A673 (cell line): ENCODE results near the gene LFNG. TPM values are rescaled to one million over a fixed set of nuclear protein-coding genes. Genes with fewer than 3 reads are reported as not detected.

ENCODE experiments used
- BruUV-seq: library from RNA; stranded (reverse); fragments of 400-500 nt; replicated peaks from 2 replicates; lab custom pipeline; 2021; lab: Mats Ljungman, UMichigan
- CTCF ChIA-PET: fragments of 300-600 bp; sonication (Branson Sonifier 250); formaldehyde crosslinking; loops from one replicate; lab custom pipeline; 2022; ENCODE audit warnings: antibody characterized with exemption; lab: Charles Lee
- POLR2A ChIA-PET: fragments of 300-600 bp; sonication (Branson Sonifier 250); formaldehyde crosslinking; loops from one replicate; lab custom pipeline; 2022; ENCODE audit warnings: antibody characterized with exemption; ENCODE audit not compliant: low non-redundant PET; lab: Charles Lee
- DNase-seq: peaks from one replicate; pipeline ENCODE4 v3.0.0-alpha.2; 2015; ENCODE audit warnings: low spot score
- H3K27ac ChIP-seq: fragments of 200-600 bp; sonication (generic); 2 replicates; pipeline ENCODE4 v1.5.1; 2016; ENCODE audit warnings: mixed run types, low read depth, mild to moderate bottlenecking, mixed read lengths, antibody characterized with exemption, low read length; ENCODE audit not compliant: poor library complexity, severe bottlenecking
- H3K27me3 ChIP-seq: fragments of 200-600 bp; sonication (generic); replicated peaks from 2 replicates; pipeline ENCODE4 v1.6.1; 2017; ENCODE audit warnings: mixed run types, low read depth, mild to moderate bottlenecking, mixed read lengths, antibody characterized with exemption, low read length; ENCODE audit not compliant: insufficient read depth, poor library complexity
- H3K36me3 ChIP-seq: fragments of 200-600 bp; sonication (generic); 2 replicates; pipeline ENCODE4 v1.6.1; 2016; ENCODE audit warnings: mixed run types, mild to moderate bottlenecking, mixed read lengths, antibody characterized with exemption, low read length; ENCODE audit not compliant: insufficient read depth, poor library complexity, severe bottlenecking
- H3K4me1 ChIP-seq: fragments of 200-600 bp; sonication (generic); 2 replicates; pipeline ENCODE4 v1.6.1; 2017; ENCODE audit warnings: mixed run types, mild to moderate bottlenecking, mixed read lengths, antibody characterized with exemption, low read length; ENCODE audit not compliant: insufficient read depth, poor library complexity, severe bottlenecking
- H3K4me3 ChIP-seq: fragments of 200-600 bp; sonication (generic); 2 replicates; pipeline ENCODE4 v1.5.1; 2016; ENCODE audit warnings: low read depth, mixed run types, mild to moderate bottlenecking, mixed read lengths, low read length; ENCODE audit not compliant: poor library complexity, severe bottlenecking
- H3K9me3 ChIP-seq: fragments of 200-600 bp; sonication (generic); 2 replicates; pipeline ENCODE4 v1.6.1; 2016; ENCODE audit warnings: mixed run types, low read depth, mild to moderate bottlenecking, mixed read lengths, antibody characterized with exemption, low read length; ENCODE audit not compliant: poor library complexity, severe bottlenecking
- EZH2 ChIP-seq: fragments of 200-600 bp; sonication (generic); IDR thresholded peaks from 2 replicates; pipeline ENCODE4 v1.6.1; 2017; ENCODE audit warnings: borderline replicate concordance, low read depth, mild to moderate bottlenecking, mixed read lengths, antibody characterized with exemption, low read length; ENCODE audit not compliant: poor library complexity, severe bottlenecking
- intact Hi-C: fragments of 100-400 bp; cut with micrococcal nuclease; formaldehyde crosslinking; loops from one replicate; pipeline ENCODE4 v1.10.0; 2022; ENCODE audit not compliant: unreplicated experiment
- total RNA-seq: library from RNA; stranded (reverse); gene quantifications from 2 replicates; pipeline ENCODE4 v1.2.3, GENCODE V29; 2021
- TF ChIP-seq, protein P1 (sequence below): fragments of 300-800, 200-600 bp; sonication (generic); conservative IDR thresholded peaks from 2 replicates; pipeline ENCODE4 v1.5.1; 2017; ENCODE audit warnings: low read depth, mild to moderate bottlenecking, antibody characterized with exemption, low read length, moderate library complexity, mixed read lengths

The LFNG gene
- total RNA-seq, 1 experiment from 2014 or later = 11.7 TPM

DNA sequence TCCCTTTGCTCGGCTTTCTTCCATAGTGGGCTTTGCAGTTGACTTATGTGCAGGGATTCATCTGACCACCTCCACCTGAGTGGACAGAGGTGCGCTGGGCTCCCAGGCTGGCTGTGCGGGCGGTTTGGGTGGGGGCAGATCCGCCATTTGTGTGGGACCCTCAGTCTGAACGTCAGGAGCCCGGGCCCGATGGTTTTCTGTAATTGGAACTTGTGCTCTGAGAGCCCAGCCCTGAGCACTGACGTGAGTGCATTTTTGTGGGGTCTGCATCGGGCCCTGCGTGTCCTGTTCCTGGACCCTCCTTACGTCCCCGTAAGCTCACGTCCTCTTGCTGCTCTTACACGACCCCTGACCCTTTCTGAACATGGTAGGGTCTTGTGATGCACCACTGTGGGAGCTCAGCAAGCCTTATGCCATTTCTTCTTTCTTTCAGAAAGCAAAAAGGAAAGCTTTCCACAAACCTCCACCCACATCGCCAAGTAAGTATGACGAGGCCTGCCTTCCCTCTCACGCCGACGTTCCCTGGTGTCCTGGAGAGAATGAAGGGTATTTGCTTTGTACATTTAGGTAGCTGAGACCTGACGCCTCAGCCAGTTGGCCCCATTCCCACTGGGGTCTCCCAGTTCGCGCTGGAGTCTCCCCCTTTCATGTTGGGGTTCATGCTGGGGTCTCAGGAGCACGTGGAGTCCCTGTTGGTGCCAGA lies 49.1 kb downstream of the LFNG start:
- H3K27me3 ChIP-seq = no peaks in the 10 kb centered on the region
- H3K4me3 ChIP-seq = no peak overlapping the region
- POLR2A ChIA-PET = no interaction called here
- peaks cover 6% of the 10 kb centered on the region for H3K36me3 ChIP-seq
- H3K4me1 ChIP-seq = no peaks in the 10 kb centered on the region
- intact Hi-C loops = no loop called here
- no peak overlapping the region for H3K27ac ChIP-seq
- CTCF ChIA-PET = no interaction called here
- BruUV-seq = no TSS peak
- no peaks in the 10 kb centered on the region for H3K9me3 ChIP-seq
- no peak for DNase-seq
- TF ChIP-seq, protein P1, sequence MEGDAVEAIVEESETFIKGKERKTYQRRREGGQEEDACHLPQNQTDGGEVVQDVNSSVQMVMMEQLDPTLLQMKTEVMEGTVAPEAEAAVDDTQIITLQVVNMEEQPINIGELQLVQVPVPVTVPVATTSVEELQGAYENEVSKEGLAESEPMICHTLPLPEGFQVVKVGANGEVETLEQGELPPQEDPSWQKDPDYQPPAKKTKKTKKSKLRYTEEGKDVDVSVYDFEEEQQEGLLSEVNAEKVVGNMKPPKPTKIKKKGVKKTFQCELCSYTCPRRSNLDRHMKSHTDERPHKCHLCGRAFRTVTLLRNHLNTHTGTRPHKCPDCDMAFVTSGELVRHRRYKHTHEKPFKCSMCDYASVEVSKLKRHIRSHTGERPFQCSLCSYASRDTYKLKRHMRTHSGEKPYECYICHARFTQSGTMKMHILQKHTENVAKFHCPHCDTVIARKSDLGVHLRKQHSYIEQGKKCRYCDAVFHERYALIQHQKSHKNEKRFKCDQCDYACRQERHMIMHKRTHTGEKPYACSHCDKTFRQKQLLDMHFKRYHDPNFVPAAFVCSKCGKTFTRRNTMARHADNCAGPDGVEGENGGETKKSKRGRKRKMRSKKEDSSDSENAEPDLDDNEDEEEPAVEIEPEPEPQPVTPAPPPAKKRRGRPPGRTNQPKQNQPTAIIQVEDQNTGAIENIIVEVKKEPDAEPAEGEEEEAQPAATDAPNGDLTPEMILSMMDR = no peak
- no peak for TF ChIP-seq EZH2

DNA sequence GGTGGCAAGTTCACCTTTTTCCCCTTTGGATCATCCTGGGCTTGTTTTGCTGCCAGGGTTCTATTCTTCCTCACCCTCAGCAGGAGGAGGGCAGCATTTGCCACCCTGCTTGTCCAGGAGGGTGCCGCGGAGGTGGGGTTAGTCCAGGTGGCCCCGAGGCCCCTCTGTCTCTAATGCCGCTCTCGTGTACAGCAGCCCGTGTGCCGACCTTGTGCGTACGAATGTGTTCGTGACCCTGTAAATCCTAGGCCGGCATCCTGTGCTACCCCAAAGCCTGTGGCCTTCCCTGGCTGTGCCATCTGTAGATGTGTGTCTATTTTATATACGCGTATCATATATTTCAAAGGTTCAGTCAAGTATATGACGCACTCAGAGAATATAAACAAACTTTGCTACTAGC lies 49.8 kb downstream of the LFNG start:
- Histone ChIP-seq H3K36me3 (peaks cover 10% of the 10 kb centered on the region), H3K27ac (no peak overlapping the region), H3K4me3 (no peak overlapping the region), H3K4me1 (no peaks in the 10 kb centered on the region), H3K27me3 (no peaks in the 10 kb centered on the region), H3K9me3 (no peaks in the 10 kb centered on the region)
- TF ChIP-seq EZH2 = no peak
- TF ChIP-seq, protein P1 = no peak
- no TSS peak for BruUV-seq
- DNase-seq = no peak
- POLR2A ChIA-PET = no interaction called here
- CTCF ChIA-PET = no interaction called here
- intact Hi-C loops = no loop called here

DNA sequence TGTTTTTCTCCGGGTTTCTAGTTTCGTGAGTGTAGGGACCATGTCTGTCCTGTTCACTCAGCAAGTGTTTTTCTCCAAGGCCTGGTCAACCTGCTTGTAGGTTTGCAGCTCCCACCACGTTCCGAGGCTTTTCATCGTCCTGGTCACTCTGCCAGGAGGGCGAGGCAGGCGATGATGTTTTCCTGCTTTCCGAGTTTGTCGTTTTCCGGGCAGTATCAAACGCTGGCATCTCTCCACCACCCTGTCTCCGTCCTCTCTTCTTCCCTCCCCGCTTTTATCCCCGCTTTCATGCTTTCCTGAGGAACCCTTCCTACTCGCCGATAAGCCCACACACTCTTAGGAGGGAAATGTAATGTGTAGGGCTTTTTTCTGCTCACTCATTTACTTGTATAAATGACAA lies 50.4 kb downstream of the LFNG start:
- Histone ChIP-seq H3K4me1 (no peaks in the 10 kb centered on the region), H3K9me3 (no peaks in the 10 kb centered on the region), H3K36me3 (peaks cover 10% of the 10 kb centered on the region), H3K4me3 (no peak overlapping the region), H3K27me3 (no peaks in the 10 kb centered on the region), H3K27ac (no peak overlapping the region)
- DNase-seq = no peak
- ChIA-PET POLR2A (no interaction called here), CTCF (no interaction called here)
- intact Hi-C loops = no loop called here
- TF ChIP-seq, protein P1 = no peak
- no peak for TF ChIP-seq EZH2
- BruUV-seq = no TSS peak
